Measurements from ENCODE around the gene OR8D1.

GRCh38 chr11:124320097-124320496, 6.3 kb upstream of the OR8D1 start, which contains the start of gene OR8D2:
- TF ChIP-seq CTCF (conservative IDR thresholded peaks at IDR 0.05; ENCODE audit: low read length) (no peak), EZH2phosphoT487 (IDR thresholded peaks at IDR 0.05; ENCODE audit: borderline replicate concordance, low read depth, low read length) (no peak)

All from OCI-LY7 (cell line).